Stimulated activated CD4-positive, alpha-beta T cell treated with anti-CD3 and anti-CD28 coated beads, TNF-alpha, amount 100 ng/mL, for 4 hours (primary cell): Measurements from ENCODE around the gene GNLY.
"Not testable (repeated sequence)": the region's sequence is repeated elsewhere in the genome, so short reads cannot be mapped to it uniquely, and the experiment has no call there.

Experiments
- DNase-seq, 3 experiments: peaks; one replicate each; pipeline ENCODE4 v3.0.0-alpha.2; 2020; ENCODE audit warnings: low read depth in 3 of 3

GNLY gene

DNA sequence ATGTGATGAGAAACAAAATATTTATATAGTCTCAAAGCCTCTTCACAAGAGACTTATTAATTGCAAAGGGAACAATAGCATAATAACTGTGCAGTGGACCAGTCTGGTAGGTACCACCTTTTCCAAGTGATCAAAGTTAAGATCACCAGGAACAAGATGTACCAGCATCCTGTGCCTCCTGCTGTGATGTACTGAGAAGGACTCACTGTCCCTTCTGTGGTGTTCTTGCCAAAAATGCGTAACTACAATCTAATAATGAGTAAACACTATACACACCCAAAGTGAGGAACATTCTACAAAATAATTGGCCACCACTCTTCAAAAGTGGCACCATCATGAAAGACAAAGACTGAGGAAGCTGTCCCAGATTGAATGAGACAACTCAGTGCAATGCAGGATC, 14.5 kb downstream of the GNLY start:
- no peak for DNase-seq

DNA sequence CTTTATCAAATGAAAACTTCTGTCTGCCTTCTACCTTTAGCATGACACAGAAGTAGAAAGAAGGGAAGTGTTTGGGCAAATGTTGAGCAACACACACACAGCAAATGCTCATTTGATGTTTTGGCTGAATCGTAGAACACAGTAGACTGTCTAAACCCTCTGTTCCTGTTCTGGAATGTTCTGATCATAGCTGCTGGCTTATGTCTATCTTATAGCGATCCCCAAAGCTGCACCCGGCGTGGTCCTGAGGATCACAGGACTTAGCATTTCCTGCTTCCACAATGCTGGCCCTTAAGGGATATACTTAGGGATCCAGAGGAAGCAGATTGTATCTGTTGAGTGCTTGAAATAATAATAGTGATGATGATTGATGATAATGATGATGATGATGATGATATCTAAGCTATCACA, 15.2 kb downstream of the GNLY start:
- DNase-seq, result no peak

DNA sequence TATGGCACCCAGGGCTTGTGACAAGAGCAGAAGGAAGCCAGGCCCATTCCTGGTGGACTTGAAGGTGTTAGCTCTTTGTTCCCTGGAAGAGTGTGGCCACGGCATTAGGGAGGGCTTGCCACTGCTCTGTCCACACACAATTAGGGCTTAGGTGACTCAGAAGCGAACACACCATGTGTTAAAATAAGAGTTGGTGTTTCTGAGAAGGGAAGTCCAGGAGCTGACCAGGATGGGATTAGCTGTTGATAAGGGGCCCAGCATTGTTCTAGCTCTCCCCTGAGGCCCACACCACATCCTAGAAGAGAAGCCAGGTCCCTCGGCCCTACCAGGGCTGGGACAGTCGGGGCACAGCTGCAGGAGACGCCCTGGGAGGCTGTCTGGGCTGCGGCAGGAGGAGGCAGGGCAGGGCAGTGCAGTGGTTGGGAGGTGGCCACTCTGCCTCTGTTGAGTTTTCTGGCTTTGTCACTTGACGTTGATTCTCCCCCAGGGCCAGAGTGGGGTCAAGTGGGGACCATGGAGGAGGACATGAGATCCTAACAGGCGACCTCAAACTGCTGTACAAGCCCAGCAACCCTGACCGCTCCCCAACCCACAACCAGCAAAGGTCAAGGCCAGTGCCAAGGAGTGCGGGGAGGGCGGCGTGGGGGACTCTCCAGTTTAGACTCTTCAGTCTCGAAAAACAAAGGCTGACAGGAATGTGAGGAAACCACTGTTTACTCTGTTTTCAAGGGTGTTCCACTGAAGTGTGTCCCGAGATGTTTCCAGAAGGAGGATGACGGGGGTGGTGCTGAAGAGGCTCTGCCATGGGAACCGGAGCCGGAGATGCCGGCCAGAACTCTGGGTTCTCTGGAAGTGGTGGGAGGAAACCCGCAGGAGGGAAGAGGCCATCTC, 16.8 kb downstream of the GNLY start:
- DNase-seq, result no peak

DNA sequence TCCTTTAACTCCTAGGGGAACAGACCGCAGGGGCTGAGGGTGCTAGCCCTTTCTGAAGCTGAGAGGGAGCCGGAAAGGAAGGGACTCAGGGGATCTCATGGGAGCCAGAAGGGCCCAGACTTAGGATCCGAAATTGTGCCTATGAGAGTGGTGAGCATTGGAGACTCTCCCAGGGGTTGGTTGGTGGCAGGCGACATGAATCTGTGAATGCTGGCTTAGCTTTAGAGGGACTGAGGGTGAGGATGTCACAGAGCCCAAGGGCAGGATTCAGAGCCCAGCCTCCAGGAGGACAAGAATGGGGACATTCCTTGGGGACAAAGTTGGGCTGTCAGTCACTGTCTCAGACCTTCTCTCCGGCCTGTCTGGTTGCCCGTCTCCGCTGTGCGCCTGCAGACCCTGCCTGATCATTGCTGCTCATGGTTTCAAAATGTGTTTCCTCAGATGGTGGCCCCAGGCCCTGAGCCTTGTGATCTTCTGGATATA, 17.5 kb downstream of the GNLY start:
- DNase-seq, result no peak

DNA sequence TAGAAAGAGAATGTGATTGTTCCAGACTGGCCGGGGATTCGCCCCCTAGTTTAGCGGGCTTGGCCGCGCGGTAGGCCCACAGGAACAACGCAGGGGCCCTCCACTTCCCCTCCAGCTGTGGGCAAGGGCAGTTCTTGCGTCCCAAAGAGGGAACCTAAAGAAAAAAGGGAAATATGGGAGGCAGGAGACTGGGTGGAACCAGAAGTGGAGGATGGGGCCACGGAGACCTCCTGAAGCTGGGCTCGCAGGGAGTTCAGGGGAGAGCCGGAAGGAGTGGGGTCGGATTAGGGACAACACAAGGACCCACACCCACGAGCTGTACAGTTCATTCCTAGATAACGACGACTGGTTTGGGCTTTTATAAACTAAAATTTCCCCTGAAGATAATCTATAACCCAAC, 18.2 kb downstream of the GNLY start:
- DNase-seq, result no peak

DNA sequence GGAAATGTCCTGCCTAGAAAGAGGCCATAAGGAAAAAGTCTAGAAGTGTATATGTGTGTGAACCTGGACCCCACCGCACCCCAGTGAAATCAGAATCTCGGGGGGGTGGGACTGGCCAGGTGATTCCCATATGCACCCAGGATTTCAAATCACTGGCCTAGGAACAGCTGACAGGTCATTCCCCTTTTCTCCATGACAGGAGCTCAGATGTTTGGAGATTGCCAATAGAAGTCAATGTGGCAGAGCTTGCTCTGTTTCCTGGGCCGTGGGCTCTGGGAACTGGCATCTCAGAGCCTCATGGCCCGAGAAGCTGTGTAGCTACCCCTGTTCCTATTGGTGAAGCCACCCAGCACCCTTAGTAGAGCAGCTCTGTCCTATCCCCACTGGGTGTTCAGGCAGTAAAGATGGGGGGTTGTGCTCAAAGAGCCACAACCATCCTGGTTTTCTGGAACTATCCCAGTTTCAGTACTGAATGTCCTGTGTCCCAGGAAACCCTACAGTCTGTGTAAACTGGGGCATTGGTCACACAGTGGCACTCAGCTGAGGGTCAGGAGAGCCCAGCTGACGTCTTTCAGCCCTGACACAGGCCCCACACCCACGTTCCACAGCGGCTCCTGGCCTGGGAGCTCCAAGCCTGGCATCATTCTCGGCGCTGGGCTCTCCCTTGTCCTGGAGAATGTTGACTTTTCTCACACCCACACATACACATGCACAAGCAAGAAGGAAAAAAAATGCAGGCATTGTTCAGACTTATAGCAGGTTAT, 18.9 kb downstream of the GNLY start:
- no peak for DNase-seq

DNA sequence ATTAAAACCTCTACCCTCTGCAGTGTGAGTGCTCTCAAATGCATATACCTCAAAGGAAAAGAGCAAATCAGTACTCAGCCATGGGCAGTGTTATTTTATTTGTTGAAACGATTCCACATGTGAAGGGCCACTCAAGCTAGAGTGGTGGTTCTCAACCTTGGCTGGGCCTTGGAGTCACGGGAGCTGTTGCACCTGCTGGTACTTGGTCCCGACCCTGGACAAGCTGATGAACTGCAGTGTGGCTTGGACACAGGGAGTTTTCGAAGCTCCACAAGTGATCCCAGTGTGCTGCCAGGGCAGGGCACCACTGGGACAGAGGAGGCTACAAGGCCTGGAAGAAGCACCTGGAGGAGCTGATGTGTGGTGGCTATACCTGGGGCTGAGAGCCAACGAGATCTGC, 19.7 kb downstream of the GNLY start:
- no peak for DNase-seq

DNA sequence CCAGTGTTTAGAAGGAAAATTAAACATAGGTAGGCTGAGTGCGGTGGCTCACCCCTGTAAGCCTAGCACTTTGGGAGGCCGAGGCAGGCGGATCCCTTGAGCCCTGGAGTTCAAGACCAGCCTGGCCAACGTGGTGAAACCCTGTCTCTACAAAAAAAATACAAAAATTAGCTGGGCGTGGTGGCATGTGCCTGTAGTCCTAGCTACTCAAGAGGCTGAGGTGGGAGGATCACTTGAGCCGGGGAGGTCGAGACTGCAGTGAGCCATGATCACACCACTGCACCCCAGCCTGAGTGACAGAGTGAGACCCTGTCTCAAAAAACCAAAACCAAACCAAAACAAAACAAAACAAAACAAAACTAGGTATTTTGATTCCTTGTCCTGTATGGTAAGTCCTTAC, 20.3 kb downstream of the GNLY start:
- DNase-seq, result not testable (repeated sequence)

DNA sequence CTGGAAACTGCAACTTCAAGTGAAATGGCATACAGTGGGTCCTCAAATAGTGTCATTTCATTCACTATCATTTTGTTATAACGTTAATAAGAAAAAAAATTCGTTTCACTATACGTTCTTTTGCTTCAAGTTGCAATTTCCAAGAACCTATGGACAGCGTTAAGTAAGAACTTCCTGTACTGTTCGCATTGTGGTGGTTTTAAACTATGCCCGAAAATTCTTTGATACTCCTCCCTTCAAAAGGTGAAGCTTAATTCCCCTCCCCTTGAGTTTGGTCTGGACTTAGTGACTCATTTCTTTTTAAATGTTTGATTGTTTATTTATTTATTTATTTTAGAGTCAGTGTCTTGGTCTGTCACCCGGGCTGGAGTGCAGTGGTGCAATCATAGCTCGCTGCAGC, 20.7 kb downstream of the GNLY start:
- DNase-seq, result no peak

DNA sequence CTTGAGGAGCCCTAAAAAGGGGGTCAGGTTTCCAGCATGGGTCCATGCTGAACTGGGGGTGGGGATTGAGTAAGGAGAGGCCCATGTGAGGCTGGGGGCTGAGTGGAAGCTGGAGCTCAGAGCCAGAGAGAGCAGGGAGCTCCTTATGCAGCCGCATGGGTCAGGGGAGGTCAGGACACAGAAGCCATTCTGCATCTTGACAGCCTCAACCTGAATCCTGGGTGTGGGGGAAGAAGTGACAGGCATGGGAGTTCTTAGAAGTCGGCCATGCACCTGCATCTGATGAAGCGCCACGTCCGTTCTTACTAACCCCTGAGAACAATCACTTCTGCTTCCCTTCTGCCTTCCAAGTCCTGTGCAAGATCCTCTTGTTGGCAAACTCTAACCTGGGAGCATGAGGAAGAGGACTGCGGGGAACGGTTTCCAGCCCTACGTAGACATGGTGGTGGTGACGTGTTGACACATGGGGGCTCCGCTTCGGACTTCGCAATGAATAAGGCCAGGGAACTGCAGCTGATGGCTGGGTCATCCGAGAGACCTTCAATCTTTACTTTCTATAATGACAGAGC, 22.3 kb downstream of the GNLY start:
- DNase-seq, result no peak

DNA sequence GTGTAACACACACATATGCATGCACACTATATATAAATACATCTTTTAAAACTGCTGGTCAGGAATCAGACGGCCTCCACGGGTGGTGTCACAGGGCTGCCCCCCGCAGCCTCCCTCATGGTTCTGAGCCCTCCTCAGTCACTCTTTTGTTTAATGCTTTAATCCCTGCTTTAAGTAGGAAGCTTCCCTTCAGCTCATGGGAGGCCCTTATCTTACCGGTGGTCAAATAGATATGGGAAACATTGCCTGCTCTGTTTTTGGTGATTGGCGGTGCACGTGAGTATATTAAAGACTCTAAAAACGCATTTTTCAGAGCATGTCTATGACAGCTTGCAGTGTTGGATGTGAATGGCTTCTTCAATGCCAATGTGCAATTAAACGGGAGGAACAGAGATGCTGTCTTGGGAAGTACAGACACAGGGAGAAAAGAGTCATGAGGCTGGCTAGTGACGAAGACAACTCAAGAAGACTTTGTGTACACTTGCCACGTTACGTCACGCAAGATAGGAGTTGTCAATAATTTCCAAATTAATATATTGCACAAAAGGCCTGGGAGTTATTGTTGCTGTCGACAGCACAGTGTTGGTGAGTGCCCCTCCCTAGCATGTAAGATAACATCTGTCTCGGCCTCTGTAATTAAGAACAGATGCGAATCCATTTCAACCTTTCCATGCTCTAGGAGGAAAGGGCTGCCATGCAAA, 23.3 kb downstream of the GNLY start:
- no peak for DNase-seq

DNA sequence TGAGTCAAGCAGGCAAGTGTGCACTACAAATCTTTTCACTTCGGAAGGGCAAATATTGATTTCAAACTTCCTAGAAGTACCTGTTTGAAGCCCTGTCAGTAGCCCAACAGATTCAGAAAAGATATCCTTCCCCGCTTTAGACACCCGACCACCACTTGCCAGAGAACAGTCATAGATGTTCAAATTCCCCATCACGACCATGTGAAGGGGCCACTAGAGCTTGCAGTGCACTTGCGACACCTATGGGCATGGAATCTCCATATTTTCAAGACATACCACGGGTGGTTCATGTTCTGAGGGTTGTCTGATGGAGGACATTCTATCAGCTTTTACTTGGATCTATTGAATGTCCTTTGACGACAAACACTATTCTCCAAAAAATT, 23.8 kb downstream of the GNLY start:
- DNase-seq, result no peak

DNA sequence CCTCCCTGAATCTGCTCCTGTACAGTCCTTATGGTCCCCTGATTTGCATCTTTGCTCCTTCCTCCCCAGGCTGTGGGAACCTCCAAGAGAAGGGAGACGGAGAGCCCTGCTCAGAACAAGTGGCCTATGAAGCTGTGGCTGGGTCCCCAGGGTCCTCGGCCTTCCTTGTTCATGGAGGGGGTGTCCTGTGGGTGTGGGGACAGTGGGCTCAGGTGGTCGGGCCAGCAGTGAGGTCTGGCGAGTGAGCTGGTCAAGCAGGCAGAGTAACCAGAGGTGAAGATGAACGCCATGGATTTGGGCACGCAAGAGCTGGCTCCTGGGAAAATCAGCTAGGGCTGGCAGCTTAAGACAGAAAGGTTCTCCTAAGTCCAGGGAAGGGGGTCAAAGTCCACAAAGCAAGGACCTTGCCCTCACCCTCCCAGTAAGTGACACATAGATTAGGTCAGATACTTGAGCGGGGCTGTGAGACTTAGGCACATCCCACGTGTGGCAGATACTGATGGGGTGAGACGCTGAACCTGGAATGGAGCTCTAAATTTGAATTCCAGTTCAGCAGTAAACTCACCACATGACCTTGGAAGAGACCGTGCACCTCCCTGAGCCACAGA, 24.8 kb downstream of the GNLY start:
- DNase-seq, result no peak

DNA sequence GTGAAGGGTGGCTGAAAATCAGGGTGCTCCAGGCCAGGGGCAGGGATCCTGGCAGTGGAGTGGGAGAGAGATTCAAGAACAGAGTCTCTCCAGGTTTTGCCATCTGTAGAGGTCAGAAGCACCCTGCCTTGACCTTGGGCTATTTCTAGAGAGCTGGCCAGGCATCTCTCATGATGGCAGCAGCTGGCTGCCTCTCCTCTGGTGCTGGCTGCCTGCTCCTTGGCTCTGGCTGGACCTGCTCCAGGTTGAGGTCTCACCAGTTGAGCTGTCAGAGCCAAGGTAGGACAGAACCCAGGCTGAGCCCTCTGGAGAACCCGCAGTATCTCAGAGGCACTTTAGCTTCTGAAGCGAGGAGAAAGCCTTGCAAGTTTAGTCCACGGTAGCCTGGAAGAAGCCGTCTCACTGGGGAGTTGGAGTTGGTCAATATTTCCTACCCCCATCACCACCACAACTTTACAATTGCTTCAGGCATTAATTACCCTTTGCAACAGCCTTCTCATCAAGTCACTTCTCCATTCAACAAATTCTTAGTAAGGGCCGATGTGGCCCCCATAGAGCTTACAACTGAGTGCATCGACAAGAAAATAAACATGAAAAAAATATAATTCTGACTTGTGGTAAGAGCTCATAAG, 25.6 kb downstream of the GNLY start:
- no peak for DNase-seq

DNA sequence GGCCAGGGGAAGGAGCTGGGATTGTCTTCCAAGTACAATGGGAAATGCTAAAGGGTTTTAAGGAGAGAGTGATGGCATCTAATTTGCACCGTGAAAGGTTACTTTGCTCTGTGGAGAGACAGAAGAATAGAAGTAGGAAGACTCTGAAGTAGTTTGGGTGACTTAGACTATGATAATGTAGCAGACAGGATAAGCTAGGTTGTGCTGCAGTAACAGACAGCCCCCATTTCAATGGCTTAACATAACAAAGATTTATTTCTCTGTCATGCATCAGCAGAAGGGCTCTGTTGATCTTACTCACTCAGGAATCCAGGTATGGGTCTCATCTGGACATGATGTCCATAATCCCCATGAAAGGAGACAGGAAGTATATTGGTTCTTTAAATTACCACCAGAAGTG, 26.4 kb downstream of the GNLY start:
- DNase-seq, result no peak

DNA sequence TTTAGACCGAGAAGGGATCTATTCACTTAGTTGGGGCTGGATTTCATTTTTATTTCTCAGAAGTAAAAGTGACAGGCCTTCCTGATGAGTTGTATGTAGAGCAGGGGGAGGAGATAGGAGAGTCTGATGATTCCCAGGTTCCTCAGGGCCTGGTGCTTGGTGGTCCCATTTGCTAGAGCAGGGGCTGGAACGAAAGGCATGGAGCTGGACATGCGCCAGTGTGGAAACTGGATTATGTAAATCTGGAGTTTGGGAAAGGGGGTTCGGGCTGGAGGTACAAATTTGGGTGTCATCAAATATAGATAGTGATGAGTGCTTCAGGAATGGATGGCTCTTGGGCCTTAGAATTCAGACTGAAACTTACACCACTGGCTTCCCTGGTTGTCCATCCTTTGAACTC, 27.5 kb downstream of the GNLY start:
- no peak for DNase-seq

DNA sequence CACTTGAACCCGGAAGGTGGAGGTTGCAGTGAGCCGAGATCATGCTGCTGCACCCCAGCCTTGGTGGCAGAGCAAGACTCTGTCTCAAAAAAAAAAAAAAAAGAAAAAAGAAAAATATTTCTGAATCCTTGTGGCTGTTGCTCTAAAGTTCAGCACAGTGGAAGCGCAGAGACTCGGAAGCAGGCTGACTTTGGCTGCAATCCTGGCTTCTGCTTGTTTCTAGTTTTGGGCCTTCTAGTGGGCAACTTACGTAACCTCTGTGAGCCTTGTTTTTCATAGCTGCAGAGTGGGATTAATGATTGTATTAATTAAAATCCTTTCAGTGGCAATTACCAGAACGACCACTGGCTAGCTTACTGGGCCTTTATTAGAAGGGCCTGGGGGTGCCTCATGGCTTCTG, 28.4 kb downstream of the GNLY start:
- DNase-seq, result no peak

DNA sequence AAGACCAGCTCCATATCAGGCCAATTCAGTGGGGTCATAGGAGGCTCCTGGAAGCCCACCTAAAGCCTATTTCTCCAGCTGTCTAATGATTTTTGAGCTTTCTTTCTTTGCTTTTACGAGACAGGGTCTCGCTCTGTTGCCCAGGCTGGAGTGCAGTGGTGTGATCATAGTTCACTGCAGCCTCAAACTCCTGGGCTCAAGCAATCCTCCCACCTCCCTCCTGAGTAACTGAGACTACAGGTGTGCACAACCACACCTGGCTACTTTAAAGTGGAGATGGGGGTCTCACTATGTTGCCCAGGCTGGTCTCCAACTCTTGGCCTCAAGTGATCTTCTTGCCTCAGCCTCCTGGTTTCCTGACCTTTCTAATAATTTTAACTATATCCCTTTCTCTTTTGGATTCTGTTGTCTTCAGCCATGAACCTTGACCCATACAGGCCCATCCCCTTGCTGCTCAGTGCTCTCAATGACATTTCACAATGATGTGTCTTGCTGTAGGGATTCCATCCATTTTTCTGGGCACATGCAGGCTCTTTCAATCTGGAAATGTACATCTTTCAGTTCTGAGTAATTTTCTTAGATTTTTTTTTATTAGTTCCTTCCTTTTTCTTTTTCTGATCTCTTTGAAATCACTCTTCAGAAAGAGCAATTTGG, 29.7 kb downstream of the GNLY start:
- DNase-seq, result no peak

DNA sequence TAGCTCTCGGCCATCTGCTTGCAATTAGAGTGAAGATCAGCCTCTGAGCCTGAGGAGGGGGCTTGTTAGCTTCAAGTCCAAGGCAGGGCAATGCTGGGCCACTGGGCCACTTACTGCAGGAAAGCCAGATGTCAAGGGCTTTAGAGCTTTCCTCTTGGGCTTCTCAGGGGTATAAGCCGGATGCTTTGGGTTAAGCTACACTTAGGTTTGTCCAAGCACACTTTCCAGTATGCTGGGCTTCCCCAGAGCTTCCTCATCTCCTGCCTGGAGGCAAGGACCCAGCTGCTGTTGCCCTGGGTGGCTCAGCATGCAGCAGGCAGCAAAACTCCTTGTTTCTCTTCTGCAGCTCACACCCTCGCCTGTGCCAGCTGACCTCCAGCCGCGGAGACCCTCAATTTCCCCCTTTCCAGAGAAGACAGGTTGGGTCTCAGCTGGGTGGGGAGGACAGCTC, 30.6 kb downstream of the GNLY start:
- DNase-seq, result no peak

DNA sequence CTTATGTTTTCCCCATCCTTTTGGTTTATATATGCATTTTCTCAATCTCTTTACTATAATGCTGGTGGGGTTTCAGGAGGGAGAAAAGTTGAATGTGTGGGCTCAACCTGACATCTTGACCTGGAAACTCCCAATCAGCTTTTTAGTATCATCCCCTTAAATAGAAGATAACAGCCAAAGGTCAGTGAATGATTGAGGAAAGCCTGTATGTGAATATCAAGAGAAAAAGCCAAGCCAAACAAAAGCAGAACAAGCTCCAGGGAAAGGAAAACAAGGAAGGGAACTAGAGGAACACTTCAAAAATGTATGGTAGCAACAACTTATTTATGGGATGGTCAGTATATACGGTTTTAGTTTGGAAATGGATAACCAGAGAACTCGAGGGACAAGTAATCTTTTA, 31.3 kb downstream of the GNLY start:
- DNase-seq, result no peak

DNA sequence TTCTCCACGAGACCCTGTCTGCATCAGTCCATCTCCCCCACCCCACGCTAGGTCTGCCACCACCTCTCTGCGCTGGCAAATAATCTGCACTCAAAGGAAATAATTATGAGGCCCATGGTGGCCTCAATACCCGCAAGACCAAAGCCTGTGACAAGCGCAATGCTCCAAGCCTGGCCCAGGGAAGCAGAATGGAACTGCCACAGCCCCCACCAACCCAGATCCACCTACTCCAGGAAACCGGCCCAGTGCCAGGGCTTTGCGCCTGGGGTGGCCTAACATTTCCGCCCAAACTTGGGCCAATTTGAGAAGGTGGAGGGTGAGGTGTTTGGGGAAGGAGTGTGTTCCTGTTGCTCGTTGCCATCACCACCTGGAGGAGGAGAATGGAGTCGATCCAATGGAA, 33.6 kb downstream of the GNLY start:
- DNase-seq, result no peak
